Right lobe of liver (tissue), 4 donors: ENCODE data around the gene RPAP3.

ENCODE experiments used
- CTCF ChIP-seq, 4 donors: fragments of 200-600 bp in 3 of 4; fragments of 450-650 bp in 1 of 4; IDR thresholded peaks; one replicate each; pipeline versions ENCODE4 v1.5.1 to v1.8.0; 2016 to 2022; ENCODE audit warnings: antibody characterized with exemption in 4 of 4, mild to moderate bottlenecking in 2 of 4
- POLR2A ChIP-seq: fragments of 450-650 bp; IDR thresholded peaks from one replicate; pipeline ENCODE4 v1.6.1; 2017; ENCODE audit warnings: antibody characterized with exemption, mild to moderate bottlenecking
- donor health status: DM: no; HTN: no; CAD: no.
- donor health status: DM: no; HTN: no; CAD: no.
- donor health status: DM: no; HTN: yes; CAD: no.

- TF ChIP-seq POLR2A (no peak), CTCF (IDR thresholded peaks at IDR 0.05) (no peak)
These were observed 42.0 kb upstream of the RPAP3 start for GRCh38 chr12:47747596-47748506.
